ENCODE data around the gene FLYWCH1.

Gene FLYWCH1

DNA sequence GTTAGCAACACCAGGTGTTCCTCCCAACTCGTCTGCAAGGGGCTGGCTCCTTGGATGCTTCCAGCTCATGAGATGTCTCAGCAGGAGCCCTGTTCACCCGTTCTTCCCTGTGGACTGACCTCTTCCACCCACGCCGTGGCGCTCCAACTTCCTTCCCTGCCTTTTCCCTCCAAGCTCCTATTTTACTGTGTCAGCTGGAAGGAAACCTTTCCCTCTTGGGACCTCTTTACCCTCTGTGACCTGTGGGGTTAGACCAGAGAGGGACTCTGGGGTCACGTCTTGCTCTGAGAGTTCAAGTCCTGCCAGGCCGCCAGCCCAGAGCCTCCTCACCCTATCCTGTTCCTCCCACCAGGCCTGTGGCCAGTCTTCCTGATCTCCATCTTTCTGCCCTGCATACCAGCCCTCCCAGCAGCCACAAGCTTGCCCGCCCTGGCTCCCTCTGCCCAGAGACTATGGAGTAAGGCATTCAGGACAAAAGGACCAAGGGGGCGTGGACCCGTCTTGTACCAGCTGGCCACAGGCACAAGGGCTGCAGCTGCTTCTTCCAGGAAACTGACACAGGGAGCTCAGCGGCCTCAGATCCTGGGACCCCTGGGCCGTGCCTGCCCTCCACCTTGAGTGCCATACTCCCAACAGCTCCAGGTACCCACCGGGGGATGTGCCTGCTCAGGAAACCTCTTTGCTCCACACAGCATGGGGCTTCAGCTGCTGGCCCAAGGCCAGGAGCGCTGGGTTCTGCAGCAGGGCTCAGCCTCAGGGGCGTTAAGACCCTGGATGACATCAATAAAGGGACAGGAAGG lies 60.5 kb downstream of the FLYWCH1 start:
- no peak for TF ChIP-seq Cebpa-rat (IDR thresholded peaks at IDR 0.05)
- peak overlapping the region; percentile 93 for H3K4me3 ChIP-seq
- H3K4me1 ChIP-seq: peaks cover 87% of the 10 kb centered on the region
- H4K20me1 ChIP-seq: peaks cover 87% of the 10 kb centered on the region
- H3K27ac ChIP-seq: peak overlapping the region; percentile 91
- H3K9me3 ChIP-seq: no peaks in the 10 kb centered on the region
- peak overlapping the region; percentile 97 for H3K4me2 ChIP-seq
- H3K9ac ChIP-seq: peak overlapping the region; percentile 92
- no peaks in the 10 kb centered on the region for H3K27me3 ChIP-seq
- H3K36me3 ChIP-seq: peaks cover 43% of the 10 kb centered on the region

DNA sequence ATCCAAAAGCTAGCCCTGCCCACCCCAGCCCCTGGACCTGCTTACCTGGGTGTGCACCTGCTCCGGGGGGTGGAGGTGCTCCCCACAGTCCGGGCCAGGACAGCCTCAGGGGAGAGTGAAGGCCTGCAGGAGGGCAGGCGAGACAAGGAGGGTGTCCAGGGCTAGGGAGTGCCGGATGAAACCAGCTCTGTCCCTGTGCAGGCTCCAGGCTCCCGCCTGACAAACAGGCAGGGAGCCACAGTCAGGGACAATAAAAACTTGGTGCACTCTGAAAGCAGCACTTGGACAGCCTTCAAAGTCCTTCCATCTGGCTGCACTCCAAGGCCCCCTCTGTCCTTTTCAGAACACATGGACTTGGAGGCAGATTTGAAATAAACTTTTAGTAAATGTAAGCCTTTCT lies 61.4 kb downstream of the FLYWCH1 start:
- H3K4me2 ChIP-seq: peak overlapping the region; percentile 97
- peaks cover 87% of the 10 kb centered on the region for H3K4me1 ChIP-seq
- H3K9ac ChIP-seq: peak overlapping the region; percentile 92
- no peak for TF ChIP-seq Cebpa-rat (IDR thresholded peaks at IDR 0.05)
- H3K9me3 ChIP-seq: no peaks in the 10 kb centered on the region
- no peaks in the 10 kb centered on the region for H3K27me3 ChIP-seq
- peaks cover 84% of the 10 kb centered on the region for H4K20me1 ChIP-seq
- peak overlapping the region; percentile 91 for H3K27ac ChIP-seq
- H3K4me3 ChIP-seq: peak overlapping the region; percentile 93
- peaks cover 43% of the 10 kb centered on the region for H3K36me3 ChIP-seq

DNA sequence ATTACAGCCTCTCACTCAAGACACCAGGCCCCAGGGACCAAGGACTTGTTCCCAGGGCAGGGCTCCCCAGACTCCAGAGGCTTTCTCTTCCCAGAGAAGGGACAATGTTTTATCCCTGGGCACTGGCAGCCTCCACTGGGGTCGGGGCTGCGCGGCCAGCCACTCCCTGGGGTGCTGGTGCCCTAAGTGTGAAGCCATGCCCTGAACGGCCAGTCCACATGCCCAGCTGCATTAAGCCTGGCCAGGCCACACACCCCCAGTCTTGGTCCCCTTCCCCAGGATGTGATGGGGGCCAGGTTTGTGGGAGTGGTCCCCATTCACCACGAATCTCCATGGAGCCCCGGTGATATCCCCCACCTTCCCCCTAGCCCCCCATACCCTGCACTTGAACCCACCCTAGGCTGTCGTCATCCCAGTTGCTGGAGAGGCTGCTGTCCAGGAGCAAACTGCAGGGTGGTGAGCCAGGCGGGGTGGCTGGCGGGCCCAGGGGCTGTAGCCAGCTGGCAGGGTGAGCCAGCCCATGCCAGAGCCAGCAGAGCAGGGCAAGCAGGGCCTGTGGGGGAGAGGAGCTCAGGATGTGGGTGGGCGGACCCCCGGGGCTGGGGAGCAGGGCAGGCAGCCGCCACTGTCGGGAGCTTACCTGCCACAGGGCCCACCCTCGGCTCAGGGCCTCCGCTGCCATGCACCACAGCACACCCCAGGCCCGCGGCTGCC lies 62.0 kb downstream of the FLYWCH1 start:
- Histone ChIP-seq H3K27ac (peak overlapping the region; percentile 91), H4K20me1 (peaks cover 78% of the 10 kb centered on the region), H3K4me2 (peak overlapping the region; percentile 97), H3K36me3 (peaks cover 46% of the 10 kb centered on the region), H3K9ac (peak overlapping the region; percentile 92), H3K4me3 (peak overlapping the region; percentile 93), H3K4me1 (peaks cover 87% of the 10 kb centered on the region), H3K27me3 (no peaks in the 10 kb centered on the region), H3K9me3 (no peaks in the 10 kb centered on the region)
- no peak for TF ChIP-seq Cebpa-rat (IDR thresholded peaks at IDR 0.05)

DNA sequence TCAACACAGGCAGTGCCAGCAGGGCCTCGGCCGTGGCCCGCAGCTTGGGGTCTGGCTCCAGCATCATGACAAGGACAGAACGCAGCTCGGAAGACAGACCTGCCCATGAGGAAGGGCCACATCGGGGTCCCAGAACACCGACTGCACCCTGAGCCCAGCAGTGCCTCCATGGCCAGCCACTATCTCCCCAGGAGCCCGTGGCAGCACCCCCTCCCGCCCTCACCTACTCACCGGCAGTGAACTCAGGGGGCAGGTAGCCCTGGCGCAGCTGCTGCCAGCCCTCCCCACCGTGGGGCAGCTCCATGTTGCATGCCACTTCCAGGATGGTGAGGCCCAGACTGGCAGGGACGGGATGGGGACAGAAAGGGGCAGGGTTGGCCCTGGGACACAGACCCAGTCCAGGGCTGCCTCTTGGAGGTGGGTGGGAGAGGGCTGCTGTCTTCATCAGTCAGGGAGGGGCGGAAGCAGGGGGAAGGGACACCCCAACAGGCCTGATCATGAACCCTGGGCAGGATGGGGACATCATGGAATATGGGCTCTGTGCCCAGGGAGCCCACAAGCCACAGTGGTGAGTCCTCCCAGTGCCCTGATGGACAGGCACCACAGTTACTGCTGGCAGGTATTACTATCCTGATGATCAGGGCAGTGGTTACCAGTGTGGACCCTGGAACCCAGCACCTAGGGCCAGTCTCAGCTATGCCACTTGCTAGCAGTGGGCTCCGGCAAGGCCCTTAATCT lies 62.8 kb downstream of the FLYWCH1 start:
- H3K27me3 ChIP-seq: no peaks in the 10 kb centered on the region
- no peak for TF ChIP-seq Cebpa-rat (IDR thresholded peaks at IDR 0.05)
- peaks cover 77% of the 10 kb centered on the region for H4K20me1 ChIP-seq
- H3K4me1 ChIP-seq: peaks cover 93% of the 10 kb centered on the region
- peak overlapping the region; percentile 92 for H3K9ac ChIP-seq
- no peaks in the 10 kb centered on the region for H3K9me3 ChIP-seq
- H3K36me3 ChIP-seq: peaks cover 46% of the 10 kb centered on the region
- H3K4me3 ChIP-seq: peak overlapping the region; percentile 93
- H3K27ac ChIP-seq: peak overlapping the region; percentile 91
- peak overlapping the region; percentile 97 for H3K4me2 ChIP-seq

DNA sequence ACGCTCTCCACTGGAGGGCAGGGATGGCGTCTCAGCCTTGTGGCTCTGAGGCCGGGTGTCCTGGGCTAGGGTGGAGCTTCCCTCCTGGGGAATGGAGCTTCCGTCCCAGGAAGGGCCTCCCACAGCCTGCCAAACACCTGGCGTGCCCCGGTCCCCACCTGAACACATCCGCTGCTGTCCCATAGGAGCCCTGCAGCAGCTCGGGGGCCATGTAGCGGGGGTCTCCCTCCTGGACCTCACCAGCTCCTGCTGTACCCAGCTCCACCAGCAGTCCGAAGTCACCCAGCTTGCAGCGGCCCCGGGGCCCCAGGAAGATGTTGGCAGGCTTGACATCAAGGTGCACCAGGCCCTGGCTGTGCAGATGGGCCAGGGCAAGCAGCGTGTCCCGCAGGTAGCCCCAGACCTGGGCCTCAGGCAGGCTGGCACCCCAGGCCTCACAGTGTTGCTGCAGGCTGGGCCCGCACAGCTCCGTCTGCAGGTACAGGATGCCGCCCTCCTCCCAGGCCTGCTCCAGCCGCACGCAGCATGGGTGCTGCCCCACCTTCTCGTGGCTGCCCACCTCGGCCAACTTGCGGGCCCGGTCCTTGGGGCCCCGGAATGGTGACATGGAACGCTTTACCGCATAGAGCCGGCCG lies 63.5 kb downstream of the FLYWCH1 start:
- Histone ChIP-seq H3K4me1 (peaks cover 96% of the 10 kb centered on the region), H3K27ac (peak overlapping the region; percentile 91; the same call in 1 of the 2 replicates), H4K20me1 (peaks cover 71% of the 10 kb centered on the region), H3K4me3 (peak overlapping the region; percentile 93), H3K36me3 (peaks cover 46% of the 10 kb centered on the region), H3K27me3 (no peaks in the 10 kb centered on the region), H3K9ac (peak overlapping the region; percentile 92), H3K9me3 (no peaks in the 10 kb centered on the region), H3K4me2 (peak overlapping the region; percentile 97)
- no peak for TF ChIP-seq Cebpa-rat (IDR thresholded peaks at IDR 0.05)

DNA sequence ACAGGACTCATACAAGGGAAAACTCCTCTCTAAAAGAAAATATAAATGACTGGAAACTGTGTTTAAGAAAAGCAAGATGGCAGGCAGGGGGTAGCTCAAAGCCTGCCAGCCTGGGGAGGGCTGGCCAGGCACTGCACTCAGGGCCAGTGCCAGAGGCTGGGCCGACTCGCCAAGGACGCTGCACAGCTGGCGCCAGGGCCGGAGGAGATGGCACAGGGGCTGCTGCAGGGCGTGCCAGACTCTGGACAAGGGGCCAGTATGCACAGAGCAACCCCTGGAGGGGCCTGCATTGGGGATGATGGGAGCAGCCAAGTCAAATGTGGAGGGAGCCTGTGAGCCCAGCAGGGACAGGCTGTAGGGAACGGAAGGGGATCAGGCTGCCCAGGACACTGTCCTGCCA lies 64.5 kb downstream of the FLYWCH1 start:
- H3K4me1 ChIP-seq: peaks cover 93% of the 10 kb centered on the region
- H3K9me3 ChIP-seq: no peaks in the 10 kb centered on the region

DNA sequence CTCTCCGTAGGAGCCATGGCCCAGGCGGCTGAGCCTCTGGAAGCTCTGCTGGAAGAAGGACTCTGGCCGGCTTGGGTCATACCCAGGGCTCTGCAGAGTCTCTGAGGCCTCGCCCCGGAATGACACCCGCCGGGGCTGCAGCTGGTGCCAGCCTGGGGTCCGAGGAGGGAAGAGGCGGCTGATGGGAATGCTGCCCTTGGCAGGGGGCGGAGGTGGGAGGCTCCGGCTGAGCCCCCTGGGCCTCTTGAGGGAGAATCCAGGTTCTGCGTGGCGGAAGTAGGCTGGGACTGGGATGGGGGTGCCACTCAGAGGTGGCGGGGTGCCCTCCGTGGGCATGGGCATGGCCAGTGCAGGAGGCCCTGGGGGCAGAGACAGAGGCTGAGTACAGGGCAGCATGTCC lies 64.9 kb downstream of the FLYWCH1 start:
- Histone ChIP-seq H3K4me1 (peaks cover 93% of the 10 kb centered on the region), H3K9ac (peak overlapping the region; percentile 36), H3K27me3 (no peaks in the 10 kb centered on the region), H3K4me2 (peak overlapping the region; percentile 97), H3K9me3 (no peaks in the 10 kb centered on the region), H4K20me1 (peaks cover 57% of the 10 kb centered on the region), H3K27ac (peak overlapping the region; percentile 91), H3K4me3 (no peak overlapping the region), H3K36me3 (peaks cover 43% of the 10 kb centered on the region)
- TF ChIP-seq Cebpa-rat (IDR thresholded peaks at IDR 0.05): no peak

More for the DNA sequence above, 64.5 kb downstream of the FLYWCH1 start:
- Histone ChIP-seq H4K20me1 (peaks cover 62% of the 10 kb centered on the region), H3K9ac (peak overlapping the region; percentile 36), H3K27ac (peak overlapping the region; percentile 91), H3K4me3 (no peak overlapping the region), H3K4me2 (peak overlapping the region; percentile 97), H3K36me3 (peaks cover 46% of the 10 kb centered on the region), H3K27me3 (no peaks in the 10 kb centered on the region)
- TF ChIP-seq Cebpa-rat (IDR thresholded peaks at IDR 0.05): no peak

DNA sequence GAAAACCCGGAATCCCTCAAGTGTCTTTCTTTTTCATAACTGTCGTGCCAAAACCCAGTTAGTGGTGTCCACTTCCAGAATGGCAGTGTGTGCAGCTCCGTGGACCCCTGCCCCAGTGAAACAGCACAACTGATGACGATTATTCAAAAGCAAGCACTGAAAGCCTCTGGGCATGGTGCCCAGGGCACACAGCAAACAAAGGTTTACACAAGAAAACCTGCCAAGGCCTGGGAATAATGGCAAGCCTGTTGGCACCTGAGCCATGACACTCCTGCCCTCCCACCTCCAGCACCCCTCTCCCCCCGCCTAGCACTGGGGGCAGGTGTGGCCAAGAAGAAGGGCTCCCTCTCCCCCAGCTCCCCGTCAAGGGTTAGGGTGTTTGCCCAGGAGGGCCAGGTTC lies 65.7 kb downstream of the FLYWCH1 start:
- peak overlapping the region; percentile 97 for H3K4me2 ChIP-seq

DNA sequence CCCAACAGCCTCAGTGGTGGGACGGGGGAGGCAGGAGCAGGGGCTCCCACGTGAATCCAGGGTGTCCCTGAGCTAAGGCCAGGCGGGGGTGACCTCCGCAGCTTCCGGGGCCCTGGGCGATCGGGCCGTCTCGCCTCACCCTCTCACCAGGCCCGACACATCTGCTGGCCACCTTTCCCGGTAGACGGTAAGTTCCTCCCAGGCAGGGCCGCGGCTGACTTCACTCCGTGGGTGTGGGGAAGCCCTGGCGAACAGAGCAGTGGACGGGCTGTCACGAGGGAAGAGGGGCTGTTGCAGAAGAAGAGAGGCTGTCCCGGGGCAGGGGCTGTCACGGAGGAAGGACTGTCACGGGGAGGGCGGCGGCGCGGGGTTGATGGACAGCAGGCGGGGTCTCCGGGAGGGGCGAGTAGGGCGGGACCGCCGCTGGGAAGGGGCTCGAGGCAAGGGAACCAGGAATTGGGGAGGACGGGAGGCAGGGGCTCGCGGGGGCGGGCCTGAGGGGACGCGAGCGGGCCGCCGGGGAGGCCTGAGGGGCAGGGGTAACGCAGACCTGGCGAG lies 68.0 kb downstream of the FLYWCH1 start:
- peaks cover 35% of the 10 kb centered on the region for H3K36me3 ChIP-seq
- no peaks in the 10 kb centered on the region for H3K27me3 ChIP-seq
- no peak for TF ChIP-seq Cebpa-rat (IDR thresholded peaks at IDR 0.05)
- H3K4me3 ChIP-seq: peak overlapping the region; percentile 89
- peak overlapping the region; percentile 97 for H3K4me2 ChIP-seq
- no peaks in the 10 kb centered on the region for H3K9me3 ChIP-seq
- H3K9ac ChIP-seq: peak overlapping the region; percentile 88
- peaks cover 35% of the 10 kb centered on the region for H4K20me1 ChIP-seq
- H3K4me1 ChIP-seq: peaks cover 90% of the 10 kb centered on the region
- peak overlapping the region; percentile 93 for H3K27ac ChIP-seq

More for the DNA sequence above, 65.7 kb downstream of the FLYWCH1 start:
- peak overlapping the region; percentile 91 for H3K27ac ChIP-seq
- no peak for TF ChIP-seq Cebpa-rat (IDR thresholded peaks at IDR 0.05)
- H3K4me1 ChIP-seq: peaks cover 93% of the 10 kb centered on the region
- no peaks in the 10 kb centered on the region for H3K27me3 ChIP-seq
- H3K9me3 ChIP-seq: no peaks in the 10 kb centered on the region
- H3K4me3 ChIP-seq: no peak overlapping the region
- peak overlapping the region; percentile 36; the same call in 1 of the 2 replicates for H3K9ac ChIP-seq
- H3K36me3 ChIP-seq: peaks cover 39% of the 10 kb centered on the region
- H4K20me1 ChIP-seq: peaks cover 50% of the 10 kb centered on the region

Data from BLaER1 (cell line).